Stimulated activated CD4-positive, alpha-beta T cell treated with anti-CD3 and anti-CD28 coated beads, Interleukin-1b, Interleukin-23, amount 100 ng/mL, for 1 hour (primary cell): Measurements from ENCODE around the gene EYS.
"Not testable (repeated sequence)": the region's sequence is repeated elsewhere in the genome, so short reads cannot be mapped to it uniquely, and the experiment has no call there.

ENCODE experiments used
- DNase-seq, 2 donors: peaks; one replicate each; pipeline ENCODE4 v3.0.0-alpha.2; 2020; ENCODE audit warnings: low read depth in 2 of 2

EYS gene

GRCh38 chr6:65633501-65633900 lies 73.5 kb downstream of the EYS start:
- no peak for DNase-seq

GRCh38 chr6:65631711-65632110 lies 75.3 kb downstream of the EYS start:
- no peak for DNase-seq

GRCh38 chr6:65627434-65627999 lies 79.5 kb downstream of the EYS start:
- DNase-seq = not testable (repeated sequence)

DNA sequence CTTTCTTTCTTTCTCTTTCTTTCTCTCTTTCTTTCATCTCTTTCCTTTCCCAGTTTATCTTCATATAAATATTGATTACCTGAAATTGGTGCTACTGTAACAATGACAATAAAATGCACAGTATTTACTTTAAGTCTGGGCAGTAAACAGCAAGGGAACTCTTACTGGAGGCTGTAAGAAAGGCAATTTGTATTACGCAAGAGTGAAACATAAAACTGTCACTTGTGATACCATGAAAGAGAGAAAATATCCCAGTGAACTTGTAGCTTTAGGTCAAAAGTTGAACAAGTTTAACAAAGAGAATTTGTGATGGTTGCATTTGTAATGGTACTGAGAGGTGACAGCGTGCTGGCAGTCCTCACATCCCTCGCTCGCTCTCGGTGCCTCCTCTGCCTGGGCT lies 80.0 kb downstream of the EYS start:
- no peak for DNase-seq

- DNase-seq = no peak
Observed at GRCh38 chr6:65623566-65623965, 83.5 kb downstream of the EYS start.

GRCh38 chr6:65610746-65611145 lies 96.3 kb downstream of the EYS start:
- DNase-seq = no peak

DNA sequence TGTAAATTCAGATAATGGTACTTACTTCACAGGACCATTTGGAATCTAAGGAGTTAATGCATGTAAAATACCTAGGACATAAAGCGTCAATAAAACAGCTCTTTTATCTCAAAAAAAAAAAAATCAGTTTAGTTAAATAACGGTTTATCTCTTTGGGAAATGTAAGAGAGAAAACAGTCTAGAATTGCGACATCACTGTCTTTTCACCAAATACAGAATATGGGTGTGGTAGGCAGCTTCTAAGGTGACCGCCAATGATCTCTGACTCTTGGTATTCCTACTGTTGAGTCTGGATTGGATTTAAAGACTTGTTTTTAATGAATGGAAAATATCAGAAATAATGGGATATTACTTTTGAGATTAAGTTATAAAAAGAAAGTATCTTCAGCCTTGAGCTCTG lies 111.5 kb downstream of the EYS start:
- no peak for DNase-seq

DNA sequence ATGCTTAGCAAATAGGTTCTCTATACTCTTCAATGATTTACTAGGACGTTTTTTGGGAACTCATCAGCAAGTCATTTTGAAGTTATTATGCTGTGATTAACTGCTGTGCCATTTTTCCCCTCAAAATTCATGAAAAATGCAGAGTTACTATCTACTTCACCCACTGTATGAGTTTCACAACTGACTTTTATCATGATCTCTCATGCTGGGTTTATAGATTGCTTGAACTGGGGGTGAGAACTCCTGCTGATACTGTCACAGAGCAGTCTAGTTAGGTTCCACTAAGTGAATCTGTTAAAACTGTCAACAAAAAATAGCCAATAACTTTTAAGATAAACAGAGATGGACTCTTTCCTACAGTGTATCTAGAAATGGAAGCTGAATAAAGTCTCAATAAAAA lies 136.7 kb downstream of the EYS start:
- no peak for DNase-seq

DNA sequence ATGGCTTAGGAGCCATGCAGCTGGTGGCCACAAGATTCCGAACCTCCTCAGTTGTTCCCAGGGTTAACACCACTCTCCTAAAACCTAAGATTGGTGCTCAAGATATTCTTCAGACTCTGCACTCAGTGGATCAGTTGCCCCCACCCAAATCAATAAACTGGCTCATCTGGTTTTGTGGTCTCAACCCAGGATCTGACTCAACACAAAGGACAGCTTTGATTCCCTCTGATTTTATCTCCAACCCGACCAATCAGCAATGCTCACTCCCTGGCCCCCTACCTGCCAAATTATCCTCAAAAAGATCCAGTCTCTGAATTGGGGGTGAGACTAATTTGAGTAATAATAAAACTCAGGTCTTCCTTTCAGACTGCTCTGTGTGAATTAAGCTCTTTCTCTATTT lies 137.5 kb downstream of the EYS start:
- no peak for DNase-seq

- not testable (repeated sequence) for DNase-seq
Observed at GRCh38 chr6:65569056-65569455, 138.0 kb downstream of the EYS start.

GRCh38 chr6:65566117-65566516 lies 140.9 kb downstream of the EYS start:
- DNase-seq = no peak

DNA sequence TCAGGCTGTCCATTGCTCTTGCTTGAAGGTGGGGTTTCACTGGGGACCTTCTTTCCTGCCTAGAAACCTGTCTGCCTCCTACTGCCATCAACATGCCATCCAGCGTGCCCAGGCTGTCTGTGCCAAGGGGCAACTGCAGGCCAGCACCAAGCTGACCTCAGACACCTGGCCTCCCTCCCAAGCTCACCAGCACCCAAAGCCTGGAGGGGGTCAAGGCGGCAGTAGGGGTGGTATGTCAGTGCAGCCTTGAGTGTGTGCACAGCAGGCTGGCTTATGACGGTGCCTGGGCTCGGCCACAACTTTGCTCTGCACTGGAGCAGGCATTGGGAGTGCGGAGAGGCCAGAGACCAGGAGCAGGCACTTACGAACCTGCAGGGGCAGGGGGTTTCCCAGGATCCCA lies 149.0 kb downstream of the EYS start:
- no peak for DNase-seq

DNA sequence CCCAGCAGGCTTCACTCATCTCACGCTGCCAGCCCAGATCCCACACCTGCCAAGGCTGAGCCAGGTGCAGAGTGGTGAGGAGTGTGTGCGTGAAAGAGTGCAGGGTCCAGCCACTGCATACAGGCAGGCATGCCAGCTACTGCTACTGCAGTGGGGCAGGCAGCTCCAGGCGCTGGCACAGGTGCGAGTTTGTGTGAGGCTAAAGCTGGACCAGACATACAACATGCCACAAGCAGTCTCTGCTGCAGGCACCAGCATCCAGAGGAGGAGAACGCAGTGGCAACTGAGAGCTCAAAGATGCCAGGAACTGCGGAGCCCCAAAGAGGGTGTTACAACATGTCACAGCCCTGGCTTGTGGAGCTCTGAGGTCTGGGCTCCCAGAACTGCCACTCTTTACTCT lies 149.8 kb downstream of the EYS start:
- DNase-seq = no peak

GRCh38 chr6:65546894-65547293 lies 160.1 kb downstream of the EYS start:
- no peak for DNase-seq

DNA sequence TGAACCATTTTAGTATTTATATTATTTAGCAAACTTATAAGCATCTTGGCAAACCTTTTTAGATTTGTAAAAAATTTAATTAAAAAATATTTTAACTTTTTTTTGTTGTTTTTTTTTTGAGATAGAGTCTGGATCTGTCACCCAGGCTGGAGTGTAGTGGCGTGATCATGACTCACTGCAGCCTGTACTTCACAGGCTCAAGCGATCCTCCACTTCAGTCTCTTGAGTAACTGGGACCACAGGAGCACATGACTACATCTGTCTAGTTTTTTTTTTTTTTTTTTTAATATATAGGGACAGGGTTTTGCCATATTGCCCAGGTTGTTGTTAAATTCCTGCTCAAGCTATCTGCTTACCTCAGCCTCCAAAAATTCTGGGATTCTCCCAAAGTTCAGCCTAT lies 161.1 kb downstream of the EYS start:
- DNase-seq = no peak

DNA sequence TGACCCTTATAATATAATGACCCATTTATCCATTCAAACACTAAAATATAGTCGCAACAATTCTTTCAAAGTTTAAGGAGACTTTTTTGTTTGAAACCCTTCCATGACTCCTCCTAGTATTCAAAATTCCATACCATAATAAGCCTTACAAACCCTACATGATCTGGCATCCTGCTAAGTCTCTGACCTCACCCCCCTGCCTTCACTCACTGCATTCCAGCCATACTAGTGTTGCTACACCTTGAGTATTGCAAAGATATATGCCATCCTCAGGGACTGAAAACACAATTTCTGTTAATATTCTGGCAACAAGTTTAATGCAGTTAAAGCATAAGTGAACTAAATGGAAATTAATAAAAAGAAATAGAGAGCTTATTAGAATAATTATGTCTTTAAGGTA lies 168.4 kb downstream of the EYS start:
- no peak for DNase-seq

GRCh38 chr6:65537600-65537999 lies 169.4 kb downstream of the EYS start:
- DNase-seq = no peak

DNA sequence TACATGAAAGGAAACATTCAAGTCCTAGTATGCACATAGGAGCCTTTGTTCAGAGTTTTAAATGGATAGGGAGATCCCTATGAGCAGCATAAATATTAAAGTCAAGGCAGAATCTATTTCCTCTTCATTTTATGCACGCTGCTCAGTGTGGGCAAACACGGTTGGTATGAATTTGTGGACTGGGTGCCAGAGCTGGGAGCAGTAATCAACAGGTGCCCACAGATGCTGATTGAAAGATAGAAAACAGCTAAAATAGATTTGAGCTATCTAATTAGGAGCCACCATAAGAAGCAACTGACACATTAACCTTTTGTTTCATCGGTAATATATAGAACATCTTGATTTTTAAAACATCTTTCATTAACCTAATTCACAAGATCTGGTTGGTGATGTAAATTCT lies 175.5 kb downstream of the EYS start:
- no peak for DNase-seq

- DNase-seq = no peak
Observed at GRCh38 chr6:65524232-65524631, 182.8 kb downstream of the EYS start.

DNA sequence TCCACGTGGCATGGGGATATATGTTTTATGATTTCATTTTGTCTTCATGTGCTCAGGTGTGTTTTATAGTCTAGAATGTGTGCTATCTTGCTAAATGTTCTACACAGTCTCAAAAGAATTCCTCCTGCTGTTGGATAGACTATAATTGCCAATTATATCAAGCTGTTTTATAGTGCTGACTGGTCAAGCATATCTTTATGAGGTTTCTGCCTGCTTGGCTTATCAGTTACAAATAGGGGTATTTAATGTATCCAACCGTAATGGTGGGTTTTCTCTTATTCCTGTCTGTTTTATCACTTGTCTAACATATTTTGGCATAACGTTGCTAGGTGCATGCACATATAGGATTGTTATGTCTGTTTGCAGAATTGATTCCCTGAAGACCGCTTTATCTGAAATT lies 201.3 kb downstream of the EYS start:
- no peak for DNase-seq

DNA sequence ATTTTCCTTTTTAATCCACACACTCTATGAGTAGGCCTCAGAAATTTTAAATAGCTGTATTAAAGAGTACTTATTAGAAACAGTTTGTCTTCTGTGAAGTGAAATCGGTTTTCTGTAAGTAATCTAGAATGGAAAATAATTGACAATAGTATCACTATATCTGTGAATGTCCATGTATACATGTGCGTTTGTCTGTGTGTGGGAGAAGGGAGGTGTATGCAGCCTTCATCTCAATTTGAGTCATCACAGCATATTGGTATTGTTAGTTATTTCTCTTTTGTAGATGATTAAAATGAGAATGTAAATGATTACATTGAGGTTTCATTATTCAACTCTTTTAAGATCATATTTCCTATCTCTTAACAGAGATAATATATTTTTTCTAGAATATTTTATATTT lies 206.0 kb downstream of the EYS start:
- no peak for DNase-seq

- not testable (repeated sequence) for DNase-seq
Observed at GRCh38 chr6:65483652-65484051, 223.4 kb downstream of the EYS start.

GRCh38 chr6:65469650-65470049 lies 237.4 kb downstream of the EYS start:
- no peak for DNase-seq

DNA sequence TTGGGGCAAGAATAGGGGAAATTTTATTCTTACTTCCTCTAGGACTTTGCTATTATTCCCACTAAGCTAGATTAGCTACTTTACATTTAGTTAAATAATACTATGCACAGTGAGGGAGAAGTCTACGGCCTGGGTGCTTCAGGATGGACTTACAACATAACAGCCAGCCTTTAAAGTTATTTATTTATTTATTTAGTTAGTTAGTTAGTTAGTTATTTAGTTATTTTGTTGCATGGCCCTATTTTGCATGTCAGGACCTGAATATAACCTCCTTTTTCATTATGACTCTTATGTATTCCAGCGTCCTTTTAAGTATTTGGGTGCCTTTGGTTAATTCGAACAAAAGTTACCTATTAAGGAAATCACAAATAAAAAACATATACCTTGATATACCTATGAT lies 238.7 kb downstream of the EYS start:
- DNase-seq = no peak

- DNase-seq = no peak
Observed at GRCh38 chr6:65461121-65461520, 245.9 kb downstream of the EYS start.
